Uterus (tissue), 2 donors: ENCODE measurements around the gene ITPR2.

Source experiments
- POLR2A ChIP-seq, 2 donors: fragments of 450-650 bp; IDR thresholded peaks; one replicate each; pipeline ENCODE4 v1.6.1; 2016; ENCODE audit warnings: antibody characterized with exemption in 2 of 2, mild to moderate bottlenecking in 1 of 2, moderate library complexity in 1 of 2
- TF ChIP-seq, protein P1 (sequence below), 4 experiments: fragments of 200-600 bp in 2 of 4; fragments of 450-650 bp in 2 of 4; sonication (generic) in 2 of 4; IDR thresholded peaks; one replicate each; pipeline ENCODE4 v1.5.1; 2016 to 2019; ENCODE audit warnings: antibody characterized with exemption in 4 of 4, mild to moderate bottlenecking in 2 of 4, moderate library complexity in 1 of 4

DNA sequence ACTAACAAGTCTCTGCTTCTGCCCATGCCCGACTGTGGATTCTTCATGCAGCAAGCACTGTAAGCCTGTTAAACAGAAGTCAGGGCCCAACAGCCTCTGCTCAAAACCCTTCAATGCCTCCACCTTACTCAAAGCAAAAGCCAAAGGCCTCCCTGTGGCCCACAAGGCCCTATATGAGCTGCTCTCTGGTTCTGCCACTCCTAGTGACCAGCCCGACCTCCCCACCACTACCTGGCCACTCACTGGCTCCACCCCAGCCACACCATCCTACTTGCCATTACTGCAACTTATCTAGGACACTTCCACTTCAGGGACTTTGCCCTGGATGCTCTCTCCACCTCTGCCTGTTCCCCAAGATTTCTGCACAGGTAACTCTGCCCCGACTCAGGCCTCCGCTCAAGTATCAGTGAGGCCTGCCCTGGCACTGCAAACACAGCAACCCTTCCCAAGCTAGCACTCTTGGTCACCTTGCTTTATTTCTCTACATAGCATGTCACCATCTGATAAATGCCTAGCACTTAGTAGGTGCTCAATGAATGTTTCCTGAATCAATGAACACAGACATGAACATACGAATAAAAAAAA is 88.9 kb downstream of the ITPR2 start:
- TF ChIP-seq, protein P1, sequence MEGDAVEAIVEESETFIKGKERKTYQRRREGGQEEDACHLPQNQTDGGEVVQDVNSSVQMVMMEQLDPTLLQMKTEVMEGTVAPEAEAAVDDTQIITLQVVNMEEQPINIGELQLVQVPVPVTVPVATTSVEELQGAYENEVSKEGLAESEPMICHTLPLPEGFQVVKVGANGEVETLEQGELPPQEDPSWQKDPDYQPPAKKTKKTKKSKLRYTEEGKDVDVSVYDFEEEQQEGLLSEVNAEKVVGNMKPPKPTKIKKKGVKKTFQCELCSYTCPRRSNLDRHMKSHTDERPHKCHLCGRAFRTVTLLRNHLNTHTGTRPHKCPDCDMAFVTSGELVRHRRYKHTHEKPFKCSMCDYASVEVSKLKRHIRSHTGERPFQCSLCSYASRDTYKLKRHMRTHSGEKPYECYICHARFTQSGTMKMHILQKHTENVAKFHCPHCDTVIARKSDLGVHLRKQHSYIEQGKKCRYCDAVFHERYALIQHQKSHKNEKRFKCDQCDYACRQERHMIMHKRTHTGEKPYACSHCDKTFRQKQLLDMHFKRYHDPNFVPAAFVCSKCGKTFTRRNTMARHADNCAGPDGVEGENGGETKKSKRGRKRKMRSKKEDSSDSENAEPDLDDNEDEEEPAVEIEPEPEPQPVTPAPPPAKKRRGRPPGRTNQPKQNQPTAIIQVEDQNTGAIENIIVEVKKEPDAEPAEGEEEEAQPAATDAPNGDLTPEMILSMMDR (IDR thresholded peaks at IDR 0.05): no peak
- TF ChIP-seq POLR2A (IDR thresholded peaks at IDR 0.05): no peak
